AG04449 (cell line): ENCODE results near the gene KCTD12.

Experiments used
- CTCF ChIA-PET: fragments of 350-600 bp; formaldehyde crosslinking; extraction: SDS; loops from one replicate; lab custom pipeline; 2021; ENCODE audit warnings: antibody characterized with exemption; lab: Yijun Ruan, JAX
- POLR2A ChIA-PET: fragments of 400-600, 350-600 bp; formaldehyde crosslinking; extraction: SDS; loops from one replicate; lab custom pipeline; 2020; ENCODE audit warnings: antibody characterized with exemption, inconsistent platforms; lab: Yijun Ruan, JAX
- DNase-seq: peaks from one replicate; pipeline ENCODE4 v3.0.0-alpha.2; 2010; ENCODE audit warnings: low read depth, low spot score
- H3K4me3 ChIP-seq: 2 replicates; pipeline ENCODE4 v1.5.1; 2011; ENCODE audit warnings: low read depth, mild to moderate bottlenecking, control low read depth, low read length
- TF ChIP-seq, protein P1 (sequence below): IDR thresholded peaks from one replicate; pipeline ENCODE4 v1.5.1; 2011; ENCODE audit warnings: mild to moderate bottlenecking, moderate library complexity, low read length, control low read depth, inconsistent platforms; ENCODE audit not compliant: insufficient read depth; ENCODE audit errors: missing control alignments

Gene KCTD12

GRCh38 chr13:76854894-76855293 is 31.3 kb downstream of the KCTD12 start:
- DNase-seq: no peak
- CTCF ChIA-PET: no interaction called here
- no peak overlapping the region for H3K4me3 ChIP-seq
- TF ChIP-seq, protein P1, sequence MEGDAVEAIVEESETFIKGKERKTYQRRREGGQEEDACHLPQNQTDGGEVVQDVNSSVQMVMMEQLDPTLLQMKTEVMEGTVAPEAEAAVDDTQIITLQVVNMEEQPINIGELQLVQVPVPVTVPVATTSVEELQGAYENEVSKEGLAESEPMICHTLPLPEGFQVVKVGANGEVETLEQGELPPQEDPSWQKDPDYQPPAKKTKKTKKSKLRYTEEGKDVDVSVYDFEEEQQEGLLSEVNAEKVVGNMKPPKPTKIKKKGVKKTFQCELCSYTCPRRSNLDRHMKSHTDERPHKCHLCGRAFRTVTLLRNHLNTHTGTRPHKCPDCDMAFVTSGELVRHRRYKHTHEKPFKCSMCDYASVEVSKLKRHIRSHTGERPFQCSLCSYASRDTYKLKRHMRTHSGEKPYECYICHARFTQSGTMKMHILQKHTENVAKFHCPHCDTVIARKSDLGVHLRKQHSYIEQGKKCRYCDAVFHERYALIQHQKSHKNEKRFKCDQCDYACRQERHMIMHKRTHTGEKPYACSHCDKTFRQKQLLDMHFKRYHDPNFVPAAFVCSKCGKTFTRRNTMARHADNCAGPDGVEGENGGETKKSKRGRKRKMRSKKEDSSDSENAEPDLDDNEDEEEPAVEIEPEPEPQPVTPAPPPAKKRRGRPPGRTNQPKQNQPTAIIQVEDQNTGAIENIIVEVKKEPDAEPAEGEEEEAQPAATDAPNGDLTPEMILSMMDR: no peak
- POLR2A ChIA-PET: no interaction called here

DNA sequence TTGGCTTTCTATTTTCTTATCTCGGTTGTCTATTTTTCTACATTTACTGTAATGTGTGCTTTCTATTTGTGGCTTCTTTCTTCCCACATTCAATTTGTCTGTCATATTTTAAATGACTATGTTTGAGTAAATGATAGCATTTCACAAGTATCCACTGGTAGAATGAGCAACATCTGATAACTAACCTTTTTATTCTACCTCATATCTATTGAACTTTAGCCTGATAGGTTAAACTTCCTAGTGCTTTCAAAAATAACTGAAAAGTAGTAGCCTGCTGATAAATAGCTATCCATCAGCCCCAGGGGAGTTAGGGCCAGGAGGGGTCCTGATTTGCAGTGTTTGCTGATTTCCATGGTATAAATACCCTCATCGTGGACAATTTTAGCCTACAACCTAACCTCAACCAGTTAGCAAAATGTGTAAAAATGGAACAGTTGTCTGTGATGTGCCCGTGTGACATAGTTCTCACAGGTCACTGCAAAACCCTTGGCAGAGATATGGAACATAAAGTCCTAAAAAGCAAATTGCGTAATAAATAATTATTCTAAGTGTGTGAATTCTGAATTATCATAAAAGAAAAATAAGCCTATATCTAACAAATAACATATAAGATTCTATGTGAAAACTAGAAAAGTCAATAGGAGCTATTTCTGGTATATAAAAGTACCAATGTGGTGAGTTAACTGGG is 32.1 kb downstream of the KCTD12 start:
- ChIA-PET POLR2A (no interaction called here), CTCF (no interaction called here)
- H3K4me3 ChIP-seq: no peak overlapping the region
- no peak for DNase-seq
- TF ChIP-seq, protein P1: no peak

- ChIA-PET POLR2A (no interaction called here), CTCF (no interaction called here)
- H3K4me3 ChIP-seq: no peak overlapping the region
- TF ChIP-seq, protein P1: no peak
- no peak for DNase-seq
Observed at GRCh38 chr13:76853481-76853880, 32.7 kb downstream of the KCTD12 start.

DNA sequence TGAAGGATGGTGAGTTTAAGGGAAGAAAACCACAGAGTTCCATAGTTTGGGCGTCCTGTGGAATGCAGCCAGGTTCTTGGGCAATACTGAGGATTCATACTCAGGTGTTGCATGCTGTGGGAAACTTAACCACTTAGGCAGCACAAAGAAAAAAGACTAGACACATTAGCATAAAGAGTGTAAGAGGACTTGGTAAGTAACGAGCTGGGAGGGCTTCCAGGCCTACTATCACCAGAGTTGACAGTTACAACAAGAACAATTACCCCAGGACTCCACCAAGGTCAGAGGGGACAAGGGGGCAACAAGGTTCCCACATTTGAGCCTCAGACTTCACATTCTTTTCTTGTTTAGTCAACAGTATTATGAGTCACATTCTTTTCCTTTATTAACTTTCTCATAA is 33.2 kb downstream of the KCTD12 start:
- H3K4me3 ChIP-seq: no peak overlapping the region
- ChIA-PET POLR2A (no interaction called here), CTCF (no interaction called here)
- no peak for DNase-seq
- TF ChIP-seq, protein P1: no peak

GRCh38 chr13:76851961-76852360 is 34.2 kb downstream of the KCTD12 start:
- ChIA-PET CTCF (no interaction called here), POLR2A (no interaction called here)
- DNase-seq: no peak
- TF ChIP-seq, protein P1: no peak
- H3K4me3 ChIP-seq: no peak overlapping the region

DNA sequence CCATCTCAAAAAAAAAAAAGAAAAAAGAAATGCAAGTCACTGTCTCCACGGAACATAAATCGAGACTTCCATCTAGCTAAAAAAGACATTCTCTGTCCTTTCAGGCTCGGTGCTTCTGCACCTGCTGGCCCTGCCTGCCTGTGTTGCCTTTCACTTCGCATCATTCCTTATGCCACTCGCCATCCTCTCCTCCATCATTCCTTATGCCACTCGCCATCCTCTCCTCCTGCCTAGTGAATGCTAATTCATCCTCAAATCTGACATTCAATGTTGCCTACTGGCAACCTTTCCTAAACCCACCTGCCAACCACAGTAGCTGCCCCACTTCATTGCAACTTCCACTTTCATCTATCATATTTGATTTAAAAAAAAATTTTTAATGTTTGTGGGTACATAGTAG is 36.7 kb downstream of the KCTD12 start:
- CTCF ChIA-PET: no interaction called here
- no peak for DNase-seq
- POLR2A ChIA-PET: no interaction called here
- no peak overlapping the region for H3K4me3 ChIP-seq
- TF ChIP-seq, protein P1: no peak
